ENCODE results near the gene MRPL3.

Gene MRPL3

GRCh38 chr3:131502530-131503319, at the start of gene MRPL3:
TSS of gene MRPL3 (minus strand) at chr3:131502971. CDS start at chr3:131502821, 150 bp downstream.
- peak; percentile 79 for DNase-seq (ENCODE audit: low read depth in 2 of 2)

DNA sequence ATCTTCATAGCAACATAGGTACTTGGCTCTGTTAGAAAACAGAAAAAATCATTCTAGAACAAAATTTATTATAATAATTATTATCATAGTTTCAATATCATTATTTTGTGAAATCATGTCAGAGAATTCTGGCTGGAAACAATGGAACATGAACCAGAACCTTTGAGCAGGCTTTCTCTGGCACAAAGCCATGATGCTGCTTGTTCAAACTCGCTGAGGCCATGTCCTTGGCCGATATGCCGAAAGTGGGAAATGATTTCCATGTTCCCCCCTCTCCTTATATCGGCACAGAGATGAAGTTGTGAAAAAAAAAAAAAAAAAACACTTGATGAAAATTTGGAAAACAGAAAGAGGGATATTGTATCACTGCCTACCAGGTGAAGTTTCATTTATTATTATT, 49.0 kb upstream of the MRPL3 start:
- no peak for DNase-seq (ENCODE audit: low read depth in 2 of 2)

DNA sequence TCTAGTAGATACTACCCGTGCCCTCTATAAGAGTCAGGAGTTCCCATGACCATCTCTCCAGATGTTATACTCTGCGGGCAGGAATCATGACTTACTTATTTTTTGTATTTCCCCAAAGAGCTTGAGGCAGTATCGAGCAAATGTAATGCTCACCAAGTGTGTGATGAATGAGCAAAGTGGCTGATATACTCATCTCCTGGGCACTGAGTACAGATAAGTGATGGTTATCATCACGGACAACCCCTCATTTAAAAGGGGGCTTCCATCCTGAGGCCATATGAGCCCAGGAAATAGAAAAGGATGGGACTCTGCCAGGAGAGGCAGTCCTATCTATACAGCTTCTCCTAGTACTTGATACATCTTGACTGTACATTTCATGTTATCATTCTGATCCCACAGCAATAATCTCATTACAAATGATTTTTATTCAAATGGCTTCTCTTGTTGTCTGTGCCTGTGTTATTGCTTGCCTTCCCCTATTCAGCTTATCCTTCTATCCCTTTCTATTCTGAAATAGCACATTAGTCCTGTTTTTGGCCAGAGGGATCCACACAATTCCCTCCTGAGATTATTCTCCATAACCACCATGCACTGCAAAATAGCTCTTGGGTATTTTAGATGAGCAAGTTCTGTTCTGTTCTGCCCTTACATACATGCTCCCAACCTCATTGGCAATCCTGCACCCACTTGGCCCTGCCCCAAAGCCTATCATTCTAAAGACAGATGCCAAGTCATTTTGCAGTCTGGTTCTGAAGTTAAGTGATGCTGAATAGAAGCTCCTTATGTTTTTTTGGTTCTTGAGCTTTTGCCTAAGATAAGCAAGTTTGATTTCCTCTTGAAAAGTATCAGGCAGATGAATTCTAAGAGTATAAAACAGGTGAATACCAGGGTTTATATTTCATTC, 48.0 kb upstream of the MRPL3 start:
- DNase-seq (ENCODE audit: low read depth in 2 of 2), result no peak

DNA sequence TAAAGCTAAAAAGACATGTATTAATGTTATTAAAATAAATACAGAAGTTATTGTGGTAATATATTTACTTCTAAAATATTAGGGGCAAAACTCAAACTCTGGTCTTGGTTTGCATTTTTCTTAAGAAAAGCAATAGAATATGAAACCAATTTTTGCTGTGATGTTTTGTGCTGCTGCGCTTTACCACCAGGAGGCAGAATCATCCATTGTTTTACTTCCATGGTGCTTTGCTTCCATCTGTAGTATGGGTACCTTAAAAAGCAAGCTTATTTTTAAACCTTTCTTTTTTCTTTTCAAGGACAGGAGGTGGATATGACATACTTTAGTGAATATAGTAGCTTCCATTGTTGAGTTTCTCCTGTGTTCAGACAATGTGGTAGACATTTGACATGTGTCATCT, 46.6 kb upstream of the MRPL3 start:
- no peak for DNase-seq (ENCODE audit: low read depth in 2 of 2)

DNA sequence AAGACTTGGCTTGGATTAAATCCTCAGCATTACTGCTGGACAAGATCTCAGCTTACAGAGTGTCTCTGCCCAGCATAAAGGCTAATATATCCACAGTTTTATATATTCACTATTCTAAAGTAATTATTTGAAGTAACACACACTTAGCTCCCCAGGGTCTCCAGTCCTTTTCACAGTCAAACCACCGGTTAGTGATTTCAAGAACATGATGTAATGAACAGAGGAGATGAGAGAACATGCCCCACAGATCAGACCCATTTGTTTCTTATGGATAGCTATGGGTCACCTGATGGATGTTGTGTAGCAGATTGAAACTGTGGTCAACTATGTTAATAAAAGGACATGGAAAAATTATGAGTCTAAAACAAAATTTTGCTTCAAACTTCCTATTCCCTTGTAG, 44.8 kb upstream of the MRPL3 start:
- no peak for DNase-seq (ENCODE audit: low read depth in 2 of 2)

- no peak for DNase-seq (ENCODE audit: low read depth in 2 of 2)
Observed at GRCh38 chr3:131546441-131546840, 43.7 kb upstream of the MRPL3 start.

GRCh38 chr3:131544557-131544956, 41.8 kb upstream of the MRPL3 start:
- DNase-seq (ENCODE audit: low read depth in 2 of 2), result no peak

- DNase-seq (ENCODE audit: low read depth in 2 of 2), result no peak
Observed at GRCh38 chr3:131543714-131544113, 40.9 kb upstream of the MRPL3 start.

DNA sequence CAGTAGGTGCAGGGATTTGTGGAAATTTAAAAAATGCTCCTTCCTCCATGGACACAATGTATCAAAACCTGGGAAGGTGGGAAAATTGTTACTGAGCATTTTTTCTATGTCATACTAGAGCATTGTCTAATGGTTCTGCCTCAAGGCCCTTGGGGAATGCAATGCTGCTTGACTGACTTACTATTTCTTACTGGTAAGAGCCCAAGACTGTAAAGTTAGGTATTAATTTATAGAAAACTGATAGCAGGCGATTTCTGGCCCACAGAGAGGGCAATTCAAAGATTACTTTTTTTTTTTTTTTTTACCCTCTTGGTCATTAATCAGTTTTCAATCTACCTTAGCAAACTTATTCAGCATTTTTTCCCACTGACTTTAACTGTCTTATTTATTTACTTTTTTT, 38.5 kb upstream of the MRPL3 start:
- DNase-seq (ENCODE audit: low read depth in 2 of 2), result no peak

DNA sequence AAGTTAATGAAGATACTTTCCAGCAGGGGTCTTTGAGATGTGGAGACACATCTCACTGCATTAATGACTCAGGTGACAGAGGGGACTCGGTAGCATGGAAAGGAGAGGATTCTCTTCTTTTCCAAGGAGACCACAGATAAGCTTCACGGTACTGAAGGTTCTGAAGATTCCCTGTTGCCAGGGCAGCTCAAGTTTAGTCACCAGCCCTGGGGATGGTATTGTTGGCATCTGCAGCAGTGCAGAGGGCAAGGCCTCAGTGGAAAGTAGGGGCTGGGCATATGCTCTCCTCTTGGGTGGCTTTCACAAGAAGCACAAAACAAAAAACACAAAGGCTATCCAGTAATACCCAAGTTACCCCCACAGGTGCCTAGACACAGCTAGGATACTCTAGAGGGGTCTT, 38.0 kb upstream of the MRPL3 start:
- no peak for DNase-seq (ENCODE audit: low read depth in 2 of 2)

GRCh38 chr3:131540143-131540542, 37.4 kb upstream of the MRPL3 start:
- no peak for DNase-seq (ENCODE audit: low read depth in 2 of 2)

- no peak for DNase-seq (ENCODE audit: low read depth in 2 of 2)
Observed at GRCh38 chr3:131538968-131539367, 36.2 kb upstream of the MRPL3 start.

GRCh38 chr3:131537531-131537930, 34.8 kb upstream of the MRPL3 start:
- DNase-seq (ENCODE audit: low read depth in 2 of 2), result no peak

DNA sequence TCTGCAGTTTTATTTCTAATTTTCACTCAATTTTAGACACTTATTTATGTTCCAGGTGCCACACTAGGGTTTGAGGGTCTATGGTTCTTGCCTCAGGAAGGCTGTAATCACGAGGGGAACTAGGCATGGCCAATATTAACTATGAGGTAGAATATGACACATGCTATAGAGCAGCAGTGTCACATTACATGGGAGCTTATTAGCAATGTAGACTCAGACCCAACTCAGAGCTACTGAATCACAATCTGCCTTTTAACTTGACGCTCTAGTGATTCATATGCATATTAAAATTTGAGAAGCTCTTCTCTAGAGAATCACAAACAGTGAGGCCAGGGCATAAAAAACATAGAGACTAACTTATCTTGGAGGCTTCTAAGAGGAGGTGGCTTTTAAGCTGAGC, 32.8 kb upstream of the MRPL3 start:
- no peak for DNase-seq (ENCODE audit: low read depth in 2 of 2)

- no peak for DNase-seq (ENCODE audit: low read depth in 2 of 2)
Observed at GRCh38 chr3:131535131-131535530, 32.4 kb upstream of the MRPL3 start.

- no peak for DNase-seq (ENCODE audit: low read depth in 2 of 2)
Observed at GRCh38 chr3:131532645-131533044, 29.9 kb upstream of the MRPL3 start.

DNA sequence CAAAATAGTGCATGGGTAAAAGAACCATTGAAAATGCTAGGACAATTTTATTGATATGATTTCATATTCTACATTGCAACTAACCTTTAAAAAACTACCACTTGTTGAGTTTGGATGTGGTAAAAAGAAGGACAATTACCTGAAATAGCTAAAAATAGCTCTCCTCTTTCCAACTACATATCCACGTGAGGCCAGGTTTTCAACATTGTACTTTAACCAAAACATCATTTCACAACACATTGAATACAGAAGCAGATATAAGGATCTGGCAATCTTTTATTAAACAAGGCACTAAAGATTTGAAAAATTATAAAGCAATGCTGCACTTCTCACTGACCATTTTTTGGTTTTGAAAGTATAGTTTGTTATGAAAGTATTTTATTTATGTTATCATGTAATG, 28.1 kb upstream of the MRPL3 start:
- DNase-seq (ENCODE audit: low read depth in 2 of 2), result no peak

GRCh38 chr3:131530388-131530787, 27.6 kb upstream of the MRPL3 start:
- DNase-seq (ENCODE audit: low read depth in 2 of 2), result no peak

GRCh38 chr3:131526801-131527347, 24.1 kb upstream of the MRPL3 start:
- no peak for DNase-seq (ENCODE audit: low read depth in 2 of 2)

GRCh38 chr3:131518680-131519079, 15.9 kb upstream of the MRPL3 start:
- no peak for DNase-seq (ENCODE audit: low read depth in 2 of 2)

- DNase-seq (ENCODE audit: low read depth in 2 of 2), result no peak
Observed at GRCh38 chr3:131505421-131505820, 2.6 kb upstream of the MRPL3 start.

DNA sequence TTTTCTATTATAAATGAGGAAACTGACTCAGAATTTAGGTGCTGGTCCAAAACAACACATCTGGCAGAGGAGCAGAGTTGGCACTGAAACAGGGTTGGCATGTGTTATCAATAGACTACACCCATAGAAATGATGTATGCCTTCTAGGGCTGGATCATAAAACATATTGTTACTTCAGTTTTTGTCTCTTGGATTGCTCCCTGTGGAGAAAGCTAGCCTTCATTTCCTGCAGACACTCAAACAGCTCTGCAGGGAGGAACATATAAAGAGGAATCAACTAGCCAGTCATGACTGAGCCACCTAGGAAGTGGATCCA, 507 bp upstream of the MRPL3 start:
- DNase-seq (ENCODE audit: low read depth in 2 of 2), result no peak

- DNase-seq (ENCODE audit: low read depth in 2 of 2), result no peak
Observed at GRCh38 chr3:131501949-131502348, 822 bp downstream of the MRPL3 start.
